NCI-H1436 treated with DMSO at 0.1 percent for 48 hours (cell line): ENCODE results near the gene ADARB2.
"Not testable (repeated sequence)": the region's sequence is repeated elsewhere in the genome, so short reads cannot be mapped to it uniquely, and the experiment has no call there.

Source experiments
- DNase-seq: peaks from one replicate; lab custom pipeline; 2025; lab: John Stamatoyannopoulos, UW

ADARB2 gene

DNA sequence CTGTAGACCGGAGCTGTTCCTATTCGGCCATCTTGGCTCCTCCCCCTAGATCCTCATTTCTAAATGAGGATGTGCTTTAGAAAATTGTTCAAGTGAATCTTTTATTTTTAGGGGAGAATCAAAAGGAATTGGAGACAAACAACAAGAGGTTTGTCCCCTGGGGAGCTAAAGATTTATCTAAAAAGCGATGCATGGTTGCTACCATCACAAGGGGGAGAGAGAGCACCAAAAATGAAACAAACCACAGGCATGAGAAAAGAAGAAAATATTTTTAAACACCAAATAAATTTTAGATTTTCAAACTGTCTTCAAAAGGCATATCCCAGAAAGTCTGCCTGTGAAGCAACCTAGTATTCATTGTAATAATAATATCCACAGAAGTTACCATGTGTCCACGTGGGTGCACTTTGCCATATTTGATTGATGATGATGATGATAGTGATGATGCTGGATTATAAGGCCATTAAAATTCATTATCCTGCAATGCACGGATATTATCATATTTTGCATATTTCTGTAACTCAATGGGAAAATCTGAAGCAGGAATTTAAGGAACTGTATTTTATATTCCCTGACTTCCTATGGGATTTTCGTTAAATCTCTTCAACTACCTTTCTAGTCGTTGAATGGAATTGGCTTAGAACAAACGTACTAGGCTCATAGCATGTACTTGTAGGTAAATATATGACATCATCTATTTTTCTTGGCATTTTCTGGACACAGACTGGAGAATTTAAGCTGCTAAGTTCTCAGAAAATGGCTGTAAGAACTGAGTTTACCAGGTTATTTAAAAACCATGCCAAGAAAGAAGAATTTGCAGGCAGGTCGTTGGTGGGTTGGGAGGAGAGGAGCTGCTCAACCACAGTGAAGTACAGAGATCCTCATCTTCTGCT, 509.6 kb downstream of the ADARB2 start:
- no peak for DNase-seq

DNA sequence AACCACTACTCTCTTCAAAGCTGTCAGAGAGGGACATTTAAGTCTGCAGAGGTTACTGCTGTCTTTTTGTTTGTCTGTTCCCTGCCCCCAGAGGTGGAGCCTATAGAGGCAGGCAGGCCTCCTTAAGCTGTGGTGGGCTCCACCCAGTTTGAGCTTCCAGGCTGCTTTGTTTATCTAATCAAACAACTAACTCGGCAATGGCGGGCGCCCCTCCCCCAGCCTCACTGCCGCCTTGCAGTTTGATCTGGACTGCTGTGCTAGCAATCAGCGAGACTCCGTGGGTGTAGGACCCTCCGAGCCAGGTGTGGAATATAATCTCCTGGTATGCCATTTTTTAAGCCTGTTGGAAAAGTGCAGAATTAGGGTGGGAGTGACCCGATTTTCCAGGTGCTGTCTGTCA, 510.4 kb downstream of the ADARB2 start:
- not testable (repeated sequence) for DNase-seq

DNA sequence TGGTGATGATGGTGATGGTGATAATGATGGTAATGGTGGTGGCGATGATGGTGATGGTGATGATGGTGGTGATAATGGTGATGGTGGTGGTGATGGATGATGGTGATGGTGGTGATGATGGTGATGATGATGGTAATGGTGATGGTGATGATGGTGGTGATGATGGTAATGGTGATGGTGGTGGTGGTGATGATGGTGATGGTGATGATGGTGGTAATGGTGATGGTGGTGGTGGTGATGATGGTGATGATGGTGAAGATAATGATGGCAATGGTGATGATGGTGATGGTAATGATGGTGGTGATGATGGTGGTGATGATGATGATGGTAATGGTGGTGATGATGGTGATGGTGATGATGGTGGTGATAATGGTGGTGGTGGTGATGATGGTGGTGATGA, 517.5 kb downstream of the ADARB2 start:
- not testable (repeated sequence) for DNase-seq

DNA sequence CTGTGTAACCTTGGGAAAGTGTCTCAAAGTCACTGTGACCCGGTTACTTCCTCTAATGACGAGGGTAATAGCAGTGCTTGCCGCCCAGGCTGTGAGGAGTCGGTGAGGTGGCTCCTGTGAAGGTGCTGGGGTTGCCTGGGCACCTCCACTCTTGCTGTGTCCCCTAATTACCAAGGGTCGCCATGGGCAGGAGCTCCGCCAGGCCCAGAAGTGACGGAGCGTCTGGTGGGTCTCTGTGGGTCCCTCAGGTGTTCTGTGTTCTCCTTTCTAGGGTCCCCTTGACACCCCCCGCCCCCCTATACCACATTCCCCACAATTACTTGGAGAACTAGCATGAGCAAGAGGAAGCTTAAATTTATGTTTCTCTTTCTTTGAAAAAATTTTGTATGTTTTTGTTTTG, 519.7 kb downstream of the ADARB2 start:
- no peak for DNase-seq

- no peak for DNase-seq
Observed at GRCh38 chr10:1217237-1217587, 520.1 kb downstream of the ADARB2 start.

DNA sequence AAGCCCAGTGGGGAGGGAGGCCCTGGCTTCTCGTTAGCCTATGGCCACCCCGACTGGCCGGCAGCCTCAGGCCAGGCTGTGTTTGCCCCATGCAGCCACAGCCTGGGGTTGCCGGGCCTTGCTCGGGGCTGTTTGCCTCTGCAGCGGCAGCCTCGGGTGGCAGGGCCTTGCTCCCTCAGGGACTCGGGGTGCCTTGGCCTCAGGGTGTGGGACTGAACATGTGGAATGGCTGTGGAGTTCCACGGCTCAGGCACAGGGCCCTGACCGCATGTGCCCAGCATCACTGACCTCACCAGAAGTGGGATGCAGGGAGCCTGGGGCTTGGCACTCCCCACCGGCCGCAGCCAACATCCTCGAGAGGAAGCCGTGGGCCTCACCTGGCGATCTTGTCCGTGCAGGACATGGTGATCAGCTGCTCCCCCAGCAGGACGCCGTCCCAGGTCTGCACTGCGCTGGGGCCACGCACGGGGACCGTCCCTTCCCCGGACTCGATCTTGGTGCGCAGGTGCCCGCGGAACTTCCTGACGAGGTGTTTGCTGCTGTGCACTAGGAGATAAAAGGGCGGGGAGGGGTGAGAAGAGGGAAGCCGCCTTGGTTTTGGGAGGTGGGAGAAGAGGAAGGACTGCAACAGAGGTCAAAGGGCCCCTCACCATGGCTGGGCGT, 520.6 kb downstream of the ADARB2 start:
- DNase-seq = no peak

- DNase-seq = no peak
Observed at GRCh38 chr10:1215862-1216573, 521.3 kb downstream of the ADARB2 start.

GRCh38 chr10:1214882-1215540, 522.3 kb downstream of the ADARB2 start:
- no peak for DNase-seq

- no peak for DNase-seq
Observed at GRCh38 chr10:1214071-1214675, 523.2 kb downstream of the ADARB2 start.

DNA sequence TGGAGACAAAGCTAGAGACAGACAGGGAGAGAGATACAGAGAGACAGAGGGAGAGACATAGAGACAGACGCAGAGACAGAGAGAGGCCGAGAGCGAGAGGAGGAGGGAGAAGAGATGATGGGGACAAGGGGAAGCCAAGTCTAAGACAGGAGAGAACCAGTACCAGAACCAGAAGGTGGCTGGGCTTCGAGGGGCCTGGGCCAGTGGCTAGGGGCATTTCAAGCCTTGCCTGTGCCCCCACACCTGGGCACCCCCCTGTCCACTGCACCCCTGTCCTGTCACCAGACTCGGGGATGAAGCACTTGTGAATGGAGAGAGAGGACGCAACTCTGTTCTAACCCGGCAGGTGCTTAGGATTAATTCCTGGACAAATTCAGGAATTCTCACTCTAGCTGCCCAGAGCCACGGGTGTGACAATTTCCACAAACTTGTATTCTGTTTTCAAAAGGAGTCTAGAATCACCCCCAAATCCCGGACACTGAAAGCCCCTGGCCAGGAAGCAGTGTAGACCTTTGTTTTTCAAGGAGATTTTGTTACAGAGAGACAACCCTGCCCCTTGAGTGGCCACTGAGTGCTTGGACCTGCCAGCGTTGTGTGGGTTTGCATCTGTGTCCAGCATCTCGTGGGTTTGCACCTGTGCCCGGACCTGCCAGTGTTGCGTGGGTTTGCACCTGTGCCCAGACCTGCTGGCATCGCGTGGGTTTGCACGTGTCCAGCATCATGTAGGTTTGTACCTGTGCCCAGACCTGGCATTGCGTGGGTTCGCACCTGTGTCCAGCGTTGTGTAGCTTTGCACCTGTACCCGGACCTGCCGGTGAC, 523.9 kb downstream of the ADARB2 start:
- no peak for DNase-seq

- no peak for DNase-seq
Observed at GRCh38 chr10:1212571-1213141, 524.7 kb downstream of the ADARB2 start.

DNA sequence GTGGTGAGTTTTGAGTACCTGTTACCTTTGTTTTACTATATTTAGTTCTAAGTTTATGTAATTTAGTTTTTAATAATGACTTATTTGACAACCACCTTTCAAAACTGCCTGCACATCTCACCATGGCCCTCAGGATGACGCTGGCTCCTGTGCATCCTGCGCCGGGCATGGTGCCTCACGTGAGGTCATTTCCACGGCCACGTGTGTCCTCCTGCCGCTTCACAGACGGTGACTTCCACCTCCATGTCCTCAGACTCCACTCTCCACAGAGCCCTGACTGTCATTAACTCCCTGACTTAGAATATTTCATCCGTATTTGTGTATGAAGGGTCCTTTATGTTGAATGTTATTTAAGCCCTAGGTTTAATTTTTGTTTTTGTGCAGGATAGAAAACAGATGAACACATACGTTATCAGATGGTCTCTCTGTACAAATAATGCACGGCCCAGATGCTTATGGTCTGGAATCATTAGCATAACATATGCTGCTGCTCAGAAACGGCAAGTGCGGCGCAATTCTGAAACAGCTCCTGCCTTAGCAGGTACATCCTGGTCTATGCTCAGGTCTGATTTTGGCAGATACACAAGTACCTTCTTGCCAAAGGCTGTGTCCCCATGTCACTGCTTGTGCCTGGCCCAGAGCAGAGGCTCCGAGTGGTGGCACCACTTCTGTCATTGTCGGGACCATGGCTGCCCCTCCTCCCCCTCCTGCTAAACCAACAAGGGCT, 525.3 kb downstream of the ADARB2 start:
- DNase-seq = no peak

DNA sequence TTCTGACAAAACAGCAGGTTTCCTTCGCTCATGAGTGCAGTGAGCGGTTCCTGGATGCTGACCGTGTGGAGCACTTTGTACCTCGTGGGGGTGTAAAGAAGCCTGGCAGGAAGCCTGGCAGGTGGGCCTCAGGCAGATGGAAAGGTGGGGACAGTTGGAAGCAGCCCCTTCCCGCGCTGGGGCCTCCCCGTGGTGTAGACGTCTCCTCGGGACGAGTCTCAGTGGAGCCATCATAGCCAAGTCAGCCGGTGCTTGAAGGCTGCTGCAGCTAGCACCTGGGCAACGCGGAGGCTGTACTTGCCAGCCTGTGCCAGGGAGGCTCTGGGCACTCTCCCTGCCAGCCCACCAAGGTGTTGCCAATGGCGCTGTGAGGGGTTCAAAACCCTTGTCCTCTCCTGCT, 526.7 kb downstream of the ADARB2 start:
- no peak for DNase-seq

DNA sequence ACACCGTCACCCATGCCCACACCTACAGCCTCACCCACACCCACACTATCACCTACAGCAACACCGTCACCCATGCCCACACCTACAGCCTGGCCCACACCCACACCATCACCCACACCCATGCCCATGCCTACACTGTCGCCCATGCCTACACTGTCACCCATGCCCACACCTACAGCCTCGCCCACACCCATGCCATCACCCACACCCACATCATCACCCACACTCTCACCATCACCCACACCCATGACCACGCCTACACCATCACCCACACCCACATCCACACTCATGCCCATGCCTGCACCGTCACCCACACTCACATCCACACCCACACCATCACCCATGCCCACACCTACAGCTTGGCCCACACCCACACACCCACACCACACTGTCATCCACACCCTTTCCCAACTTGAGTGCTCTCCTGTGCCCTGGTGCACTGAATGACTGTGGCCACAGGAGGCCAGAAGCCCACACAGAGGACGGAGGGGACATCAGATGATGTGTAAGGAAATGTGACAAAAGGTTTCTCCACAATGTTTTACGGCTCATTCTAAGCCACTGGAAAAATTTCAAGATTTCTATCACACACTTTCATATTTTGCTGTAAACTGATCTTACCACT, 527.9 kb downstream of the ADARB2 start:
- DNase-seq = no peak

GRCh38 chr10:1208366-1209311, 528.7 kb downstream of the ADARB2 start:
- no peak for DNase-seq

- DNase-seq = no peak
Observed at GRCh38 chr10:1206601-1207000, 530.7 kb downstream of the ADARB2 start.

GRCh38 chr10:1206101-1206500, 531.2 kb downstream of the ADARB2 start:
- no peak for DNase-seq

DNA sequence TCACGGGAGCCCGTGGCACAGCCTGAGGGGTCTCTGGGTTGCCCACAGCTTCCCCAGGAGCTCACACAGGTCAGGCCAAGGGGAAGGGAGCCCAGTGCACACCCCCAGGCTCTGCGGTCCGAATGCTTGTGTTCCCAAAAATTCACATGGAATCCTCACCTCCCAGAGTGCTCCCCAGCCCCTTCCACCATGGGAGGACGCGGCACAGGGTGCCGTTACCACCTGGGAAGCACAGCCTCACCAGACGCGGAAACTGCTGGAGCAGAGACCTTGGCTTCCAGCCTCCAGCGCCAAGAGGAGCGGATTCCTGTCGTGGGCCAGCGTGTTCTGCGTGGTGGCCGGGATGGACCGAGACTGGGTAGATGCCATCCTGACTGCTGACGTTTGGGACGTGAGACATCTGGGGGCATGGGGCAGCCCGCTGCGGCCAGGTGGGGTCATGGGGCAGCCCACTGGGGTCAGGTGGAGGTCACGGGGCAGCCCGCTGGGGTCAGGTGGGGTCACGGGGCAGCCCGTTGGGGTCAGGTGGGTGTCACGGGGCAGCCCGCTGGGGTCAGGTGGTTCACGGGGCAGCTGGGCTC, 531.8 kb downstream of the ADARB2 start:
- DNase-seq = no peak
